ENCODE measurements around the gene ADAMTS9.

The ADAMTS9 gene

GRCh38 chr3:64685800-64686445 is 1.9 kb downstream of the ADAMTS9 start:
- DNase-seq: no peak

- DNase-seq: no peak
Measured at GRCh38 chr3:64685331-64685799, 2.4 kb downstream of the ADAMTS9 start.

- no peak for DNase-seq
Measured at GRCh38 chr3:64684715-64685261, 3.0 kb downstream of the ADAMTS9 start.

DNA sequence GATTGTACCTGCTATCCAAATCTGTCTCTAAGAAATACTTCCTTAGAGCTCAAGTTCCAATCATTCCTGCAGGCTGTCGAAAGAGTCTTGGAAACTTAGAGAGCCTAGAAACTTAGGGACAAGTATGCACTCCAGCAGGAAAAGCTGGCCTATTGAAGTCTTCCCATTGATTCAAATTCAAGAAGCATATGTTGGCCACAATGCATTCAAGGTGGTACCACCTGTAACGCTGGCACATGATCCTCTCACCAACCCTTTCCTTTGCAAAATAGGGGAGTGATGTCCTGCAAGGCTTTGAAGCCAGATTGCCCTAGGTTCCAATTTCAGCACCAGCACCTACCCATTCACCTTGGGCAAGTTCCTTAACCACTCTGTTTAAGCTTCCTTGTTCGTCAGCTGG is 6.0 kb downstream of the ADAMTS9 start:
- DNase-seq: no peak

DNA sequence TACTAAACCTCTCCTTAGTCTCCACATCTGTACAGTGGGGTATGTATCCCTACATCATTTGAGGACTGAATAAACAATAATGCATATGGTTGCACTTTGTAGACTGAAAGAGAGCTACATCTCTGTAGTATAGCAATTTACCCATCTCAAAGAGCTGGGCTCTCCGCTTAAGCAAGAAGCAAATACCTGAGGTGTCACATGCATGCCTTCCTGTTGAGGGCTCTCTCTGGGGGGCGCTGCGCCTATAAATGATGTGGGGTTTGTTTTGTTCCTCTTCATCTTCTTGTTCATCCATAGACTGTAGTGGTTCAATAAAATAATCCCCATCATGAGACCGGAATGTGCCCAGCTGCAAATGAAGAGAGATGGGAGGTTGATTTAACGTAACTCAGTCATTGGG is 6.8 kb downstream of the ADAMTS9 start:
- DNase-seq: no peak

- DNase-seq: no peak
Measured at GRCh38 chr3:64680334-64680733, 7.5 kb downstream of the ADAMTS9 start.

GRCh38 chr3:64677961-64678716 is 9.7 kb downstream of the ADAMTS9 start:
- no peak for DNase-seq

DNA sequence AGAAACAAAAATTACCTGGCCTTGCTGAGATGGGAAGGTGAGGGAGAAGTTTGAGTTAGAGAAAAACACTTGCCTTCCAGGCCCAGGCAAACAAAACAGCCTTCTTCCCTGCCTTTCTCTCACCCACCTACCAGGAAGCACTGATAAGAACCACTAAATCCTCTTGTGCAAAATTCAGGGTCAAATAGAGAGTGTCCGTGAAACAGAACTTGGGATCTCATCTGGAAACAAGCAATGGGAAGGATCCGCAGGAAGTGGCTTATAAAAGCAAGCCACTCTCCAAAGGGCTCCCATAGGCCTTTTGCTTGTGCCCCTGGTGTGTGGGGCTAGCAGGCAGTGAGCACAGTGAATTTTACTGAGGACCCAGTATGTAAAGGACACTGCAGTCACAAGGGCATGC is 11.0 kb downstream of the ADAMTS9 start:
- DNase-seq: no peak

DNA sequence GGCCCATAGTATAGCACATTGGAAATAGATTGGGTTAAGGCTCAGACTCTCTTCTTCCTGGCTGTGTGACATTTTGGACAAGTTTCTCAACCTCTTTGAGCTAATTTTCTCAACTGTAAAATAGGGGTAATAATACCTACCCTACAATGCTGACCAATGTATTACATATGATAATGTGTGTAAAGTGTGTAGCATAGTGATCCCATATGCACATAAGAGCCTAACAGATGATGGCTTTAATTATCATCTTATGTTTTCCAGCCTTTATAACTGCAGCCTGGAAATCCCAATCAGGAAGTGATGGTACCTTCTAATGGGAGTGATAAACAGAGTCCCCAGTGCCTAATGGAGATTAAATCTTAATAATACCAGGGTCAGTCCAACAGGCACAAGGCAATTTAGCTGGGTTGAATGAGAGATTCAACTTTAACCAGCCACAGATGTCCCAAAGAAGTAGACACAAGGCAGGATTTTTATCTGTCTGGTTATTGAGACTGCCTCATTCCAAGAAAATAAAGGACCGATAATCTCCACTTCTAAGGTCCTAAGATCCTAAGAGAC is 12.0 kb downstream of the ADAMTS9 start:
- no peak for DNase-seq

- no peak for DNase-seq
Measured at GRCh38 chr3:64674591-64675076, 13.2 kb downstream of the ADAMTS9 start.

- DNase-seq: no peak
Measured at GRCh38 chr3:64673159-64673715, 14.6 kb downstream of the ADAMTS9 start.

DNA sequence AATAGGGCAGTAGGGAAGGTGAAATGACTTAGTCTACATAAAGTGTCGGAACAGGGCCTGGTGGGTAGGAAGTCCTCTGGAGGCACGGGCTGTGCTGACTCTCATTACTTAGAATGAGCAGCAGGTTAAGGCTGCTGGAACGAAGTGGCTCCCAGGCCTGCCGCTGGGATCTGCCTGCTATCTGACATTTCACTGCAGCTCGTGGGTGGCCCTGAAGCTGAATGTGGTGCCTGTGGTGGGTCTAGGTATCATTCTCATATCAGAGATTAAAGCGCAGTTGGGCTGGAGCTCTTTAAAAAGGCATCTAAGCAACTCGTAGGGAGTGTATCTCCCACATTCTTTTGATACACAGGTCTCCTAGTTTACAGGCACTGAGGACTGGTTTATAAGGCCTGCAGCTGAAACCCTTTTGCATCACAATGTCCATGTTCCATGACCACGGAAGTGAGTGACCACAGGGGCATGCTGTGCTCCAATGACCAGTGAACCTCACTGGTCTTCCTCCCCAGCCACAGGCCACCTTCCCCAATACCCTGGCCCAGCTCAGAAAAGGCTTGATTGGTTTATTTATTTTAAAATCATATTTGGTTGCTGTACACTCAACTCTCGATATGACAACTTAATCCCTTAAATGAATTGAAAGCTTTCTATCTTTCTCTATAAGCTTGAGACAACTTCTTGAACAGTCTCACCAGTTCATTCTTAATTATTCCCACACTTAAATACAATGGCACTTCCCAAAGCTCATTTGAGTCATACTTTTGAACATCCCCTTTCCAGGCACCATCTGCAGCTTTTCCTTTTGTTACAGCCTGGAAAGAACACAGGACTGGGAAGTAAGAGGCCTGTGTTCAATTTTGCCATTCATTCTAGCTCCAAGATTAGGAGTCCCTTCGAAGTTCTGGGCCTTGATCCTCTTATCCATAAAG is 19.0 kb downstream of the ADAMTS9 start:
- DNase-seq: no peak

GRCh38 chr3:64667887-64668581 is 19.8 kb downstream of the ADAMTS9 start:
- no peak for DNase-seq

DNA sequence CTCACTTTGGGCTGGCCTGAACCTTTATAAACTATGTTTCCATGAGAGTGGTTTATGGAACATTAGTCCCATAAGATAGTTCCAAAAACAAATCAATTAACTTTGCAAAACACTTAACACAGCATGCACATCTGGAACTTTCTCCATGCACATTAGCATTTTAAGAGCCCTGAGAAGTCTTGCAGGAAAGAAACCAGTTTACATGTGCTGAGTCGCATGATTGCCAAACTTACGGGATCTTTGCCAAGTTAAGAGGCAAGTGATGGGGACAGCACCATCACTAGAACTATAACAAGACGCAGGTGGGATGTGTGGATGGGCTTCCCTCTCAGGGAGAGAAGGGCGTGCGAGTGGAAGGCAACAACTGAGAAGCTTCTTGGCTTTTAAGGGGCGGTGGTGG is 20.7 kb downstream of the ADAMTS9 start:
- DNase-seq: no peak

DNA sequence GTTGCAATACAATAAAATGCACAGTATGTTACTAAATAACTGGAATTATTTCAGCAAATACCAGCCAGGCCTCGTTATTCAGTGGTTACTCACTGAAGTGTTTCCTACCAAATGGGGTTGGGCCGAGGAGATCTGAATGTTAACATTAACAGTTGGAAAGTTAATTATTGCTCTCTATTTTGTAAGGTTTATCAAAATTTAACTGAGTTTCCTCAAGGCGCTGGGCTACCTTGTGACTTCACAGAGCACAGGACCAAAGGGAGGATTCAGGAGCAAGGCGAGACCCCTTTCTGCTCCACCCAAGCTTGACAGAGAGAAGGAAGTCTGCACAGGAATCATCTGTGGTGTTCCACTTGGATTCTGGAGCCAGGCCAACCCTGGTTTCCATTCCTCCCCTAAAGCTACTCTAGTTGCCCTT is 21.6 kb downstream of the ADAMTS9 start:
- DNase-seq: no peak

DNA sequence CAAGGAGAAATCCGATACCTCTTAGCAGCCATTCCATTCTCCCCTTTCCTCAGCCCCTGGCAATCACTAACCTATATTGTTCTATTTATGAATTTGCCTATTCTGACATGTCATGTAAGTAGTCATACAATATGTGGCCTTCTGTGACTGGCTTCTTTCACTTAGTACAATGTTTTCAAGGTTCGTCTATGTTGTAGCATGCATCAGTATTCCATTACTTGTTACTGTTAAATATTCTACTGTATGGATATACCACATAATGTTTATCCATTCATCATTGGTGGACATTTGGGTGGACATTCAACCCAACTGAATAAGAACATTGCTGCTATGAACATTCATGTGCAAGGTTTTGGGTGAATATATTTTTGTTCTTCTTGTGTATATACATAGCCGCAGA is 23.4 kb downstream of the ADAMTS9 start:
- no peak for DNase-seq

DNA sequence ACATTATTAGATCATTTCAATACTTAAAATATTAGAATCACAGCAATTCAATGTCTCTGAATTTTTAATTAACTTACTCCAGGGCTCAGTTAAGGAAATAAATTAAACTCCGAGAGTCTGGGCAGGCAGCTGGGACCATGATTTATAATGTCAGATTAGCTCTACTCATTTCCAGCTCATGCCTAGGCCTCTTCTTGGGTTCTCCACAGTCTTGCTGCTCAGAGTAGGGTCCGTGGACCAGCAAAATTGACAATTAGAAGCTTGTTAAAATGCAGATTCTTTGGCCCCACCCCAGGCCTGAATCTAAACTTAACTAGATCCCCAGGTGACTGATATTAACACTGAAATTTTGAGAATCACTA is 28.2 kb downstream of the ADAMTS9 start:
- no peak for DNase-seq

GRCh38 chr3:64658001-64658400 is 29.8 kb downstream of the ADAMTS9 start:
- DNase-seq: no peak

GRCh38 chr3:64656544-64656943 is 31.3 kb downstream of the ADAMTS9 start:
- no peak for DNase-seq

DNA sequence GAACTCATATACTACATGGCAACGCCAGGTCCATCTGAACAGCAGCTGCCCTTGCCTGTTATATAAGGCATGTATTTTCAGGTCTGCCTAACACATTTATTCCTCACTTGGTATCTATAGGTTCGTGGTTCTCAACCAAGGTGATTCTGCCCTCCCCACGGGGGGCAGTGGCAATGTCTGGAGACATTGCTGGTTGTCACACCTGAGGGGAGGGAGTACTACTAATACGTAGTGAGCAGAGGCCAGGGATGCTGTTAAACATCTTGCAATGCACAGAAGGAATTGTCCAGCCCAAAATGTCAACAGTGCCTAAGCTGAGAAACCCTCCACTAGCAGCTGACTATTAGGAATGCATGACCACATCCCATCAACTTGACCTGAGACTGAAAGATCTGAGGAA is 32.6 kb downstream of the ADAMTS9 start:
- no peak for DNase-seq

DNA sequence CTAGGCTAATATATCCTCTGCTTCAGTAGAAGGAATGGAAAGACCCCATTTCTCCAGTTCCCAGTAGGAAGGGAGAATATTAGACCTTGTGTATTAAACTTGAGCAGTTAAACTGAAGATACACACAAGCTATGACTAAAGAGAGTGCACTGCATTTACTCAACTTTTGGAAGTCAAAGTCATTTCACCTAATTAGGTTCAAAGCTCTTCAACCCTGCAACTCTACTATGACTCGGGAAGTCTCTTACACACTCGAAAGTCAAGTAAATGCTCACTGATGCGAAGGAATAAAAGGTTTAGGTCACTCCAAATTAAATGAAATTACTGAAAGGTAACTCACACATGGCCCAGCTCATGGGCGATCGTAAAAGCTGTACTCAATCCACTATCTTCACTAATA is 33.8 kb downstream of the ADAMTS9 start:
- DNase-seq: no peak

DNA sequence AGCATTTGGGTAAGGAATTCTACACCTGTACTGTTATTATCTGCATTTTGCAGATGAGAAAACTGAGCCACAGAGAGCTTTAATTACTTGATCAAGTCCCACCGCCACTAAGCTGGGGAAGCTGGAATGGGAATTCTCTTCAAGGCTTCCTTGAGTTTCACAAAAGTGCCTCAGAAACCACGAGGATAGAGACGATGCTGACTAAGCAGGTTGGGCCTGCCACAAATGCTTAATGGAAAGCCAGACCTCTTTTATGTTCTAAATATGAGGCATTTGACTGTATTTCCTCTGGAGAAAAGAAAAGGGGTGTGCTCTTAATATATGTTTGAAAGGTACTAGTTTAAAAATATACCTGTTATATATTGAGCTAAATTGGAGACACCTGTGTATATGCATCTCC is 34.7 kb downstream of the ADAMTS9 start:
- DNase-seq: no peak
